B cell (primary cell): ENCODE data around the gene NTM. TPM values are rescaled to one million over a fixed set of nuclear protein-coding genes. Genes with fewer than 3 reads are reported as not detected.

Experiments used
- ATAC-seq: fragments of 200-7000 bp; cut with Tn5 transposase; one replicate; pipeline ENCODE4 v1.10.0; 2021; ENCODE audit warnings: low read depth, mild to moderate bottlenecking, moderate number of reproducible peaks, moderate library complexity
- CTCF ChIA-PET: fragments of 350-600 bp; sonication (Branson Sonifier 250); formaldehyde crosslinking; loops from one replicate; lab custom pipeline; 2021; ENCODE audit warnings: antibody characterized with exemption, inconsistent platforms; lab: Charles Lee
- POLR2A ChIA-PET: fragments of 350-600 bp; sonication (Branson Sonifier 250); formaldehyde crosslinking; loops from one replicate; lab custom pipeline; 2021; ENCODE audit warnings: antibody characterized with exemption; lab: Charles Lee
- DNase-seq: peaks from one replicate; pipeline ENCODE4 v3.0.0; 2013
- H2AFZ ChIP-seq: 2 replicates; pipeline ENCODE4 v1.6.1; 2012; ENCODE audit warnings: mild to moderate bottlenecking, low read depth, low read length; ENCODE audit not compliant: insufficient read depth, poor library complexity, severe bottlenecking
- H3K27ac ChIP-seq, 2 donors: 1 replicate in 1 of 2; 2 replicates in 1 of 2; pipeline ENCODE4 v1.5.1; 2012 to 2013; ENCODE audit warnings: low read length in 2 of 2, mild to moderate bottlenecking in 2 of 2, moderate library complexity in 1 of 2
- H3K27me3 ChIP-seq, 4 experiments: fragments of 200-600 bp in 1 of 4; sonication (generic) in 1 of 4; replicated peaks in 1 of 4; 1 replicate in 2 of 4; 2 replicates in 2 of 4; pipeline versions ENCODE4 v1.6.1 to v1.7.0; 2013 to 2016; ENCODE audit warnings: low read length in 3 of 4, mild to moderate bottlenecking in 2 of 4, mixed read lengths in 1 of 4, moderate library complexity in 1 of 4; ENCODE audit not compliant: insufficient read depth in 4 of 4, control insufficient read depth in 3 of 4; ENCODE audit errors: control extremely low read depth in 1 of 4
- H3K36me3 ChIP-seq, 2 experiments: replicated peaks in 1 of 2; 1 replicate in 1 of 2; 2 replicates in 1 of 2; pipeline versions ENCODE4 v1.6.1 to v1.7.1; 2013; ENCODE audit warnings: low read length in 1 of 2; ENCODE audit not compliant: insufficient read depth in 2 of 2, control insufficient read depth in 1 of 2; ENCODE audit errors: control extremely low read depth in 1 of 2, extremely low read depth in 1 of 2
- H3K4me1 ChIP-seq, 2 donors: fragments of 200-600 bp in 1 of 2; sonication (generic) in 1 of 2; 1 replicate in 1 of 2; 2 replicates in 1 of 2; pipeline versions ENCODE4 v1.5.1 to v1.6.1; 2013 to 2017; ENCODE audit warnings: low read length in 2 of 2; ENCODE audit not compliant: control insufficient read depth in 2 of 2, insufficient read depth in 2 of 2
- H3K4me2 ChIP-seq: replicated peaks from 2 replicates; pipeline ENCODE3; 2012; ENCODE audit warnings: mild to moderate bottlenecking, low read depth, low read length; ENCODE audit not compliant: poor library complexity, severe bottlenecking
- H3K4me3 ChIP-seq, 5 experiments: fragments of 200-600 bp in 1 of 5; sonication (generic) in 1 of 5; 1 replicate in 3 of 5; 2 replicates in 2 of 5; pipeline versions ENCODE4 v1.5.1 to v1.7.0; 2011 to 2016; ENCODE audit warnings: low read length in 4 of 5, mild to moderate bottlenecking in 4 of 5, low read depth in 2 of 5, control low read depth in 1 of 5, moderate library complexity in 1 of 5; ENCODE audit not compliant: insufficient read depth in 1 of 5; ENCODE audit errors: control extremely low read depth in 1 of 5, extremely low read depth in 1 of 5
- H3K79me2 ChIP-seq: fragments of 200-600 bp; sonication (generic); one replicate; pipeline ENCODE4 v1.6.0; 2016; ENCODE audit warnings: low read length; ENCODE audit not compliant: control insufficient read depth, insufficient read depth
- H3K9ac ChIP-seq: fragments of 200-600 bp; sonication (generic); 2 replicates; pipeline ENCODE4 v1.6.1; 2017; ENCODE audit warnings: mild to moderate bottlenecking, low read length, moderate library complexity
- H3K9me3 ChIP-seq, 3 donors: one replicate each; pipeline versions ENCODE4 v1.6.1 to v1.7.1; 2013; ENCODE audit warnings: low read length in 2 of 3; ENCODE audit not compliant: control insufficient read depth in 2 of 3, insufficient read depth in 1 of 3; ENCODE audit errors: control extremely low read depth in 1 of 3
- H4K20me1 ChIP-seq: 2 replicates; pipeline ENCODE4 v1.6.0; 2012; ENCODE audit warnings: mild to moderate bottlenecking, low read length; ENCODE audit not compliant: insufficient read depth, control insufficient read depth, poor library complexity, severe bottlenecking
- H3K27ac Mint-ChIP-seq: one replicate; pipeline ENCODE4 v1.8.0; 2021; ENCODE audit warnings: mixed read lengths
- H3K27me3 Mint-ChIP-seq: one replicate; pipeline ENCODE4 v1.8.0; 2021; ENCODE audit warnings: mixed read lengths
- H3K4me1 Mint-ChIP-seq: one replicate; pipeline ENCODE4 v1.8.0; 2021; ENCODE audit warnings: mixed read lengths
- H3K4me3 Mint-ChIP-seq: one replicate; pipeline ENCODE4 v1.8.0; 2021; ENCODE audit warnings: mixed read lengths
- H3K9me3 Mint-ChIP-seq: one replicate; pipeline ENCODE4 v1.8.0; 2022; ENCODE audit warnings: mixed read lengths; ENCODE audit not compliant: insufficient read depth
- EZH2 ChIP-seq: IDR thresholded peaks from 2 replicates; pipeline ENCODE4 v1.6.1; 2012; ENCODE audit warnings: borderline replicate concordance, low read depth, mild to moderate bottlenecking, moderate library complexity, low read length; ENCODE audit not compliant: insufficient read depth, poor library complexity, severe bottlenecking
- WGBS: methylation state at CpG from one replicate; pipeline ENCODE4 v1.1.5; 2013; ENCODE audit warnings: missing lambda C conversion rate; ENCODE audit not compliant: insufficient coverage; 5-methylcytosine and 5-hydroxymethylcytosine counted together
- intact Hi-C: fragments of 100-400 bp; cut with micrococcal nuclease; formaldehyde crosslinking; loops from one replicate; pipeline ENCODE4 v1.10.0; 2022
- polyA plus RNA-seq: library from polyadenylated mRNA; depleted of rRNA; stranded (reverse); fragments of >200 nt; gene quantifications from 2 replicates; pipeline ENCODE4 v1.2.3, GENCODE V29; 2012
- total RNA-seq, 2 donors: library from RNA; stranded (reverse); fragments of 120-200 nt in 1 of 2; gene quantifications; 1 replicate in 1 of 2; 2 replicates in 1 of 2; pipeline versions ENCODE4 v1.2.3 to v1.2.4, GENCODE V29; 2013 to 2022
- TF ChIP-seq, protein P1 (sequence below): fragments of 200-600 bp; IDR thresholded peaks from one replicate; pipeline ENCODE4 v1.8.0; 2022; ENCODE audit warnings: antibody characterized with exemption, mild to moderate bottlenecking

NTM gene
- total and polyA plus RNA-seq, 2 donors (not counting 1 experiment from before 2014, with no cell fraction given), result not detected

DNA sequence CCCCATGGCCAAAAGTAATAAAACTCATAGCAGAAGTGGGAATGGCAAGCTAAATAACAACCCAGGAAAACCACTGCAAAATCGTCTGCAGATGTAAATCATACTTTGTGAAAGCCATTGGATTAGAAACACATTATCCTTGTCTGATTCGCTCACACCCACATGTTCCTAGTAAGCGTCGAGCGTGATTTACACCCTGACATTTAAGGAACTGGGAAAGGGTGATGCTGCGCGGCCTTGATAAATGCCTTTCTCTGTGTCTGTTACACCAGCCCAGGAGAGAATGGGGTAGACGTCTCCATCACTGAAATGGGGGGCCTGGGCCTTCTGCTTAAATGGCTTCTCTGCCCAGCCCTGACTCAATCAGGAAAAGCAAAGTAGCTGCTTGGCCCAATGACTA is 162.7 kb downstream of the NTM start:
- H3K9me3 ChIP-seq, result no peaks in the 10 kb centered on the region
- WGBS, result 60% methylated on average over 5 of the region's 8 CpGs
- no peaks in the 10 kb centered on the region for H3K36me3 ChIP-seq
- Mint-ChIP-seq H3K9me3 (no peaks in the 10 kb centered on the region), H3K4me3 (no peak overlapping the region), H3K27ac (no peak overlapping the region), H3K27me3 (peaks cover 4% of the 10 kb centered on the region), H3K4me1 (no peaks in the 10 kb centered on the region)
- H2AFZ ChIP-seq, result no peak overlapping the region
- intact Hi-C loops, result no loop called here
- no peaks in the 10 kb centered on the region for H3K4me1 ChIP-seq
- POLR2A ChIA-PET, result no interaction called here
- ATAC-seq, result no peak
- no peaks in the 10 kb centered on the region for H3K27me3 ChIP-seq
- no peaks in the 10 kb centered on the region for H4K20me1 ChIP-seq
- no peak overlapping the region for H3K27ac ChIP-seq
- no peak overlapping the region for H3K9ac ChIP-seq
- CTCF ChIA-PET, result no interaction called here
- TF ChIP-seq EZH2, result no peak
- TF ChIP-seq, protein P1, sequence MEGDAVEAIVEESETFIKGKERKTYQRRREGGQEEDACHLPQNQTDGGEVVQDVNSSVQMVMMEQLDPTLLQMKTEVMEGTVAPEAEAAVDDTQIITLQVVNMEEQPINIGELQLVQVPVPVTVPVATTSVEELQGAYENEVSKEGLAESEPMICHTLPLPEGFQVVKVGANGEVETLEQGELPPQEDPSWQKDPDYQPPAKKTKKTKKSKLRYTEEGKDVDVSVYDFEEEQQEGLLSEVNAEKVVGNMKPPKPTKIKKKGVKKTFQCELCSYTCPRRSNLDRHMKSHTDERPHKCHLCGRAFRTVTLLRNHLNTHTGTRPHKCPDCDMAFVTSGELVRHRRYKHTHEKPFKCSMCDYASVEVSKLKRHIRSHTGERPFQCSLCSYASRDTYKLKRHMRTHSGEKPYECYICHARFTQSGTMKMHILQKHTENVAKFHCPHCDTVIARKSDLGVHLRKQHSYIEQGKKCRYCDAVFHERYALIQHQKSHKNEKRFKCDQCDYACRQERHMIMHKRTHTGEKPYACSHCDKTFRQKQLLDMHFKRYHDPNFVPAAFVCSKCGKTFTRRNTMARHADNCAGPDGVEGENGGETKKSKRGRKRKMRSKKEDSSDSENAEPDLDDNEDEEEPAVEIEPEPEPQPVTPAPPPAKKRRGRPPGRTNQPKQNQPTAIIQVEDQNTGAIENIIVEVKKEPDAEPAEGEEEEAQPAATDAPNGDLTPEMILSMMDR, result no peak
- no peak overlapping the region for H3K4me3 ChIP-seq
- H3K4me2 ChIP-seq, result no peak overlapping the region
- no peaks in the 10 kb centered on the region for H3K79me2 ChIP-seq
- no peak for DNase-seq

DNA sequence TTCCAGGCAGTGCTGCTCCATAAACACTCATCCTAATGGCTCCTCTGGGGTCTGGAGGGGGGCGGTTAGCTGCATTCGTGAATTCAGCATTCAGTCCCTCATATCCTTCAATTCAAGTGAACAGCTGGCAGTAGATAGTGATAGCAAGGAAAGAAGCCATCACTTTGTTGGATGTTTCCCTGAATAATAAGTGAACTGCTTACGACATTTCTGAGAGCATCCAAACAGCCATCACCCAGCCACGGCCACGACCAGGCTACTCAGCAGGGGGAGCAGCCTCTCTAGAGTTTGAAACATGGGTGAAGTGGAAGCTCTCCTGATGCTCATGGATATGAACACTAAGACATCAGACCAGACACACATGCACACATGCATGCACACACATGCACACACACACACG is 163.6 kb downstream of the NTM start:
- DNase-seq (no peak), ATAC-seq (no peak)
- no peak overlapping the region for H2AFZ ChIP-seq
- Mint-ChIP-seq H3K27me3 (peaks cover 4% of the 10 kb centered on the region), H3K4me3 (no peak overlapping the region), H3K4me1 (no peaks in the 10 kb centered on the region), H3K27ac (no peak overlapping the region), H3K9me3 (no peaks in the 10 kb centered on the region)
- CTCF ChIA-PET, result no interaction called here
- no peaks in the 10 kb centered on the region for H3K79me2 ChIP-seq
- no CpG with 5 or more reads among the region's 6 CpGs for WGBS
- no peaks in the 10 kb centered on the region for H4K20me1 ChIP-seq
- H3K4me3 ChIP-seq, result no peak overlapping the region
- no peak for TF ChIP-seq EZH2
- TF ChIP-seq, protein P1, result no peak
- H3K4me2 ChIP-seq, result no peak overlapping the region
- H3K27ac ChIP-seq, result no peak overlapping the region
- H3K36me3 ChIP-seq, result no peaks in the 10 kb centered on the region
- intact Hi-C loops, result no loop called here
- POLR2A ChIA-PET, result no interaction called here
- H3K27me3 ChIP-seq, result no peaks in the 10 kb centered on the region
- no peaks in the 10 kb centered on the region for H3K9me3 ChIP-seq
- no peaks in the 10 kb centered on the region for H3K4me1 ChIP-seq
- no peak overlapping the region for H3K9ac ChIP-seq
